HUES64 (cell line): ENCODE results near the gene SMCHD1.
"Not testable (repeated sequence)": the region's sequence is repeated elsewhere in the genome, so short reads cannot be mapped to it uniquely, and the experiment has no call there.

ENCODE experiments used
- H3K27ac ChIP-seq: 2 replicates; pipeline ENCODE4 v1.7.0; 2013; ENCODE audit warnings: low read depth, low read length, inconsistent platforms
- H3K27me3 ChIP-seq: 2 replicates; pipeline ENCODE4 v1.6.1; 2013; ENCODE audit warnings: mild to moderate bottlenecking, low read length; ENCODE audit not compliant: insufficient read depth
- H3K36me3 ChIP-seq: 2 replicates; pipeline ENCODE4 v1.6.1; 2013; ENCODE audit warnings: mild to moderate bottlenecking, low read length; ENCODE audit not compliant: insufficient read depth
- H3K4me1 ChIP-seq: 2 replicates; pipeline ENCODE4 v1.6.1; 2013; ENCODE audit warnings: mild to moderate bottlenecking, low read length, moderate library complexity; ENCODE audit not compliant: insufficient read depth
- H3K4me3 ChIP-seq: 2 replicates; pipeline ENCODE4 v1.5.1; 2013; ENCODE audit warnings: mild to moderate bottlenecking, low read length, moderate library complexity
- H3K9ac ChIP-seq: 2 replicates; pipeline ENCODE4 v1.6.1; 2013; ENCODE audit warnings: mild to moderate bottlenecking, low read depth, low read length
- H3K9me3 ChIP-seq: 2 replicates; pipeline ENCODE4 v1.6.1; 2013; ENCODE audit warnings: low read depth, low read length; ENCODE audit not compliant: insufficient read depth
- WGBS: fragments of 150-250, 120-280 bp; methylation state at CpG from one replicate; pipeline ENCODE4 v1.1.7; 2013; ENCODE audit warnings: missing lambda C conversion rate; 5-methylcytosine and 5-hydroxymethylcytosine counted together

Gene SMCHD1

DNA sequence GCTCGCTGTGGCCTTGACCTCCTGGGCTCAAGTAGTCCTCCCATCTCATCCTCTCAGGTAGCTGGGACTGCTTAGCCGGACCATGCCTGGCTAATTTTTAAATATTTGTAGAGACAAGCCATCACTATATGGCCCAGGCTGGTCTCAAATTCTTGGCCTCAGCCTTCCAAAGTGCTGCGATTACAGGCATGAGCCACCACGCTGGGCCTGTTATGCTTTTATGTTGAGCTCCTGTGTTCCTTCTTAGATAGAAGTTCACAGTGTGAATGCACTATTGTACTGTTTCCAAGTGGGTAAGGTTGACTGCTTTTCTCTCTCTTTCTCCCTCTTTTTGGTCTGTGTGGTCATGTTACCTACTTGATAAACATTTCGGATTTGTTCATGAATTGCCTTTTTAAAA is 61.9 kb downstream of the SMCHD1 start:
- WGBS = 94% methylated on average over 4 of the region's 5 CpGs
- Histone ChIP-seq H3K36me3 (peaks cover 74% of the 10 kb centered on the region), H3K9ac (no peak overlapping the region), H3K27ac (no peak overlapping the region), H3K4me3 (no peak overlapping the region), H3K9me3 (no peaks in the 10 kb centered on the region), H3K4me1 (peaks cover 6% of the 10 kb centered on the region; the same call in 1 of the 2 replicates), H3K27me3 (no peaks in the 10 kb centered on the region)

DNA sequence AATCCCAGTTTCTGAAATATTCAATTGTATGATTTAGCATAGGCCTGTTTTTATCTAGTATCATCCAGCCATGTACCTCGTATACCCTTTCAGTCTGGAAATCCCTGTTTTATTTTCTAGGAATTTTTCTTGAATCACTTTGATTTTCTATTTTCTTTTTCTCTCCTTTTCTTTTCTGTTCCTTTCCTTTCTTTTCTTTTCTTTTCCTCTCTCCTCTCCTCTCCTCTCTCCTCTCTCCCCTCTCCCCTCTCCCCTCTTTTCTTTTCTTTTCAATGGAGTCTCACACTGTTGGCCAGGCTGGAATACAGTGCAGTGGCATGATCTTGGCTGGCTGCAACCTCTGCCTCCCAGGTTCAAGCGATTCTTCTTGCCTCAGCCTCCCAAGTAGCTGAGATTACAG is 63.5 kb downstream of the SMCHD1 start:
- peaks cover 70% of the 10 kb centered on the region for H3K36me3 ChIP-seq
- peaks cover 6% of the 10 kb centered on the region; the same call in 1 of the 2 replicates for H3K4me1 ChIP-seq
- H3K27ac ChIP-seq = no peak overlapping the region
- H3K4me3 ChIP-seq = no peak overlapping the region
- no peaks in the 10 kb centered on the region for H3K27me3 ChIP-seq
- no peak overlapping the region for H3K9ac ChIP-seq
- WGBS = 98% methylated on average over 2 of the region's 2 CpGs
- no peaks in the 10 kb centered on the region for H3K9me3 ChIP-seq

- no peak overlapping the region for H3K27ac ChIP-seq
- H3K4me1 ChIP-seq = no peaks in the 10 kb centered on the region
- H3K9ac ChIP-seq = no peak overlapping the region
- H3K27me3 ChIP-seq = no peaks in the 10 kb centered on the region
- no peaks in the 10 kb centered on the region for H3K9me3 ChIP-seq
- H3K4me3 ChIP-seq = no peak overlapping the region
- WGBS = no CpG with 5 or more reads among the region's 1 CpG
- peaks cover 92% of the 10 kb centered on the region for H3K36me3 ChIP-seq
Measured at GRCh38 chr18:2723207-2723606, 67.7 kb downstream of the SMCHD1 start.

DNA sequence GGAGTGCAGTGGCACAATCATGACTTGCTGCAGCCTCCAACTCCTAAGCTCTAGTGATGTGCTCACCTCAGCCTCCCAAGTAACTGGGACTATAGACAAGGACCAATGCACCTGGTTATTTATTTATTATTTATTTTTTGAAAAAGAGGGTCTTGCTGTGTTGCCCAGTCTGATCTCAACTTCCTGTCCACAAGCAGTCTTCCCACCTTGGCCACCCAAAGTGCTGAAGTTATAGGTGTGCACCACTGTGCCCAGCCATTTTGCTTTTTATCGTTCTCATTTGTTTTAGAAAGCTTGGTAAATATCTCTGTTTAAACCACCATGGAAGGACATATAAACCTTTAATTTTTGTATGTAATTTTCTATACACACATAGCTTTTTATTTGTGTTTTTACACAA is 74.2 kb downstream of the SMCHD1 start:
- WGBS = 100% methylated on average over 1 of the region's 1 CpG
- Histone ChIP-seq H3K9me3 (no peaks in the 10 kb centered on the region), H3K27ac (no peak overlapping the region), H3K27me3 (no peaks in the 10 kb centered on the region), H3K4me1 (no peaks in the 10 kb centered on the region), H3K36me3 (peaks cover 100% of the 10 kb centered on the region), H3K4me3 (no peak overlapping the region), H3K9ac (no peak overlapping the region)

GRCh38 chr18:2736823-2737222 is 81.3 kb downstream of the SMCHD1 start:
- no peaks in the 10 kb centered on the region for H3K27me3 ChIP-seq
- WGBS = 95% methylated on average over 3 of the region's 3 CpGs
- H3K9me3 ChIP-seq = no peaks in the 10 kb centered on the region
- H3K36me3 ChIP-seq = peaks cover 95% of the 10 kb centered on the region
- H3K27ac ChIP-seq = no peak overlapping the region
- no peaks in the 10 kb centered on the region for H3K4me1 ChIP-seq
- no peak overlapping the region for H3K4me3 ChIP-seq
- no peak overlapping the region for H3K9ac ChIP-seq

DNA sequence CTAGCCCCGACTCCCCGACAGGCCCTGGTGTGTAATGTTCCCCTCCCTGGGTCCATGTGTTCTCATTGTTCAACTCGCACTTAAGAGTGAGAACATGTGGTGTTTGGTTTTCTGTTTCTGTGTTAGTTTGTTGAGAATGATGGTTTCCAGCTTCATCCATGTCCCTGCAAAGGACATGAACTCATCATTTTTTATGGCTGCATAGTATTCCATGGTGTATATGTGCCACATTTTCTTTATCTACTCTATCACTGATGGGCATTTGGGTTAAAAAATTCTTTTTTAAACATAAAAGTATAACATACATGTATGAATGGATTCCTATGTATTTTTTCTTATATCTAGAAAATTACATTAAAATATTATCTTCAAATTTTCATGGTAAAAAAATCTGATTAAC is 84.6 kb downstream of the SMCHD1 start:
- H3K4me1 ChIP-seq, H3K9ac ChIP-seq, H3K9me3 ChIP-seq, H3K4me3 ChIP-seq, H3K27ac ChIP-seq, H3K27me3 ChIP-seq: not testable (repeated sequence)
- H3K36me3 ChIP-seq = peaks cover 95% of the 10 kb centered on the region
- WGBS = 100% methylated on average over 3 of the region's 3 CpGs

- H3K4me3 ChIP-seq = no peak overlapping the region
- H3K9ac ChIP-seq = no peak overlapping the region
- H3K9me3 ChIP-seq = no peaks in the 10 kb centered on the region
- H3K27ac ChIP-seq = no peak overlapping the region
- no peaks in the 10 kb centered on the region for H3K4me1 ChIP-seq
- H3K27me3 ChIP-seq = no peaks in the 10 kb centered on the region
- H3K36me3 ChIP-seq = peaks cover 95% of the 10 kb centered on the region
Measured at GRCh38 chr18:2746274-2746673, 90.7 kb downstream of the SMCHD1 start.

- no peak overlapping the region for H3K4me3 ChIP-seq
- peaks cover 60% of the 10 kb centered on the region for H3K36me3 ChIP-seq
- 100% methylated on average over 1 of the region's 1 CpG for WGBS
- no peaks in the 10 kb centered on the region for H3K9me3 ChIP-seq
- no peaks in the 10 kb centered on the region for H3K27me3 ChIP-seq
- no peaks in the 10 kb centered on the region for H3K4me1 ChIP-seq
- no peak overlapping the region for H3K27ac ChIP-seq
- no peak overlapping the region for H3K9ac ChIP-seq
Measured at GRCh38 chr18:2758309-2758708, 102.8 kb downstream of the SMCHD1 start.

DNA sequence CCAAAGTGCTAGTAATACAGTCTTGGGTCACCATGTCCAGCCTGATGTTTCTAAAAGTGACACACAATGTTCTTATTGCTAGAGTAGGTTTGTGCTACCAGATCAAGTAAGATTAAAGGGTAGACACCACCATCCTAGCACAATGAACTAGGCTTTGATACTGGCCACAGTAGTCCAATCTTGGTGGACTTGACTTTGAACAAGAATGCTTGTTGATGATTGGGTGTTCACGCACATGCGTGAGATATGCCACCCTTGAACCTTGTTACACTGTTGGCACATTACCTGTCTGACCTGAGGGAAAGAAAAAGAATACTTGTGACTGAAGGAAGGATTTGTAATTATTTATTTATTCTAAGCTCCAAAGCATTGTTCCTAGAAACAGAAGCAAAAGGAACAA is 119.1 kb downstream of the SMCHD1 start:
- Histone ChIP-seq H3K4me1 (peaks cover 7% of the 10 kb centered on the region), H3K9ac (no peak overlapping the region), H3K36me3 (peaks cover 96% of the 10 kb centered on the region), H3K4me3 (no peak overlapping the region), H3K27me3 (no peaks in the 10 kb centered on the region), H3K9me3 (no peaks in the 10 kb centered on the region), H3K27ac (no peak overlapping the region)
- 97% methylated on average over 2 of the region's 2 CpGs for WGBS

GRCh38 chr18:2776601-2777000 is 121.1 kb downstream of the SMCHD1 start:
- no peaks in the 10 kb centered on the region for H3K4me1 ChIP-seq
- H3K9me3 ChIP-seq = no peaks in the 10 kb centered on the region
- 87% methylated on average over 2 of the region's 3 CpGs for WGBS
- H3K27me3 ChIP-seq = no peaks in the 10 kb centered on the region
- no peak overlapping the region for H3K4me3 ChIP-seq
- no peak overlapping the region for H3K9ac ChIP-seq
- H3K27ac ChIP-seq = no peak overlapping the region
- H3K36me3 ChIP-seq = peaks cover 93% of the 10 kb centered on the region

DNA sequence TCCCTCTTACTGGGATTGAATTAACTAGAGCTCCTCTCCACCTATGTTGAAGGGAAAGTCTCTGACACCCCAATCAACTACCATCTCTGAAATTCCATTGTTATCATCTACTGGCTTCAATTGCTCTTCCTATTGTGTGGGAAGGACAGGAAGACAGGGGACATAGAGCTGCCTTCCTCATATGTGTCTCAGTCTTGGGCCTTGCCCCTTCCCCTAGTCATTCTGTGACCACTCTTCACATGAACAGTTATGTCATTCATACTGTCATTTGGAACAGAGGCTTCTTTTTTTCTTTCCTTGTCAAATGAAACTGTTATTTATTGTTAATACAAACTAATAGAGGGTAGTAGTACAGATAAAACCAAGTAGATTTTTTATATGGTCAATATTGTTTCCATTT is 121.7 kb downstream of the SMCHD1 start:
- H3K9ac ChIP-seq = no peak overlapping the region
- no peaks in the 10 kb centered on the region for H3K27me3 ChIP-seq
- H3K4me1 ChIP-seq = no peaks in the 10 kb centered on the region
- no peaks in the 10 kb centered on the region for H3K9me3 ChIP-seq
- H3K36me3 ChIP-seq = peaks cover 93% of the 10 kb centered on the region
- H3K4me3 ChIP-seq = no peak overlapping the region
- H3K27ac ChIP-seq = no peak overlapping the region

GRCh38 chr18:2780750-2781149 is 125.2 kb downstream of the SMCHD1 start:
- 86% methylated on average over 3 of the region's 3 CpGs for WGBS
- H3K9me3 ChIP-seq = no peaks in the 10 kb centered on the region
- no peaks in the 10 kb centered on the region for H3K4me1 ChIP-seq
- H3K27ac ChIP-seq = no peak overlapping the region
- no peak overlapping the region for H3K4me3 ChIP-seq
- no peaks in the 10 kb centered on the region for H3K27me3 ChIP-seq
- no peak overlapping the region for H3K9ac ChIP-seq
- H3K36me3 ChIP-seq = peaks cover 91% of the 10 kb centered on the region
